Esophagus muscularis mucosa (tissue), 4 donors: ENCODE results near the gene FBN1. TPM values are rescaled to one million over a fixed set of nuclear protein-coding genes. Genes with fewer than 3 reads are reported as not detected.
A peak's percentile ranks its signal among the peaks of the same experiment; 100 is the strongest.

Experiments used
- DNase-seq: peaks from one replicate; pipeline ENCODE4 v3.0.0-alpha.2; 2017; ENCODE audit errors: extremely low spot score
- H3K27ac ChIP-seq, 4 donors: fragments of 200-600 bp; sonication (generic); replicated peaks in 1 of 4; 1 replicate in 3 of 4; 2 replicates in 1 of 4; pipeline ENCODE4 v1.5.1; 2016 to 2019; ENCODE audit warnings: mild to moderate bottlenecking in 1 of 4
- H3K27me3 ChIP-seq, 4 donors: fragments of 200-600 bp; sonication (generic); one replicate each; pipeline versions ENCODE4 v1.5.1 to v1.6.0; 2016 to 2019
- H3K36me3 ChIP-seq, 4 donors: fragments of 200-600 bp; sonication (generic); one replicate each; pipeline ENCODE4 v1.5.1; 2016 to 2019
- H3K4me1 ChIP-seq, 4 donors: fragments of 200-600 bp; sonication (generic); one replicate each; pipeline ENCODE4 v1.5.1; 2016 to 2019
- H3K4me3 ChIP-seq, 4 donors: fragments of 200-600 bp; sonication (generic); 1 replicate in 2 of 4; 2 replicates in 2 of 4; pipeline ENCODE4 v1.5.1; 2016 to 2019; ENCODE audit warnings: mild to moderate bottlenecking in 4 of 4, moderate library complexity in 1 of 4
- H3K9me3 ChIP-seq, 4 donors: fragments of 200-600 bp; sonication (generic); 1 replicate in 3 of 4; 2 replicates in 1 of 4; pipeline ENCODE4 v1.5.1; 2016 to 2019
- EP300 ChIP-seq: sonication (generic); formaldehyde crosslinking; IDR thresholded peaks from one replicate; pipeline ENCODE4 v1.6.1; 2017; ENCODE audit warnings: antibody characterized with exemption
- POLR2A ChIP-seq: fragments of 450-650 bp; IDR thresholded peaks from one replicate; pipeline ENCODE4 v1.6.1; 2017; ENCODE audit warnings: antibody characterized with exemption, moderate library complexity, mild to moderate bottlenecking, low read depth
- POLR2AphosphoS5 ChIP-seq, 2 donors: sonication (generic); formaldehyde crosslinking; IDR thresholded peaks; one replicate each; pipeline ENCODE4 v1.6.1; 2017; ENCODE audit warnings: antibody characterized with exemption in 2 of 2
- WGBS: methylation state at CpG from one replicate; pipeline ENCODE4 v1.1.5; 2018; 5-methylcytosine and 5-hydroxymethylcytosine counted together
- intact Hi-C: fragments of 100-400 bp; cut with DNase I; formaldehyde crosslinking; loops from one replicate; pipeline ENCODE4 v1.15.1; 2023
- total RNA-seq, 4 donors: library from RNA; depleted of rRNA; stranded (reverse); fragments of >200 nt; gene quantifications; one replicate each; pipeline versions ENCODE4 v1.1.0 to v1.2.1, GENCODE V29; 2016
- TF ChIP-seq, protein P1 (sequence below), 3 experiments: fragments of 200-600 bp in 2 of 3; fragments of 450-650 bp in 1 of 3; sonication (generic) in 2 of 3; IDR thresholded peaks; one replicate each; pipeline ENCODE4 v1.5.1; 2017 to 2019; ENCODE audit warnings: antibody characterized with exemption in 3 of 3, mild to moderate bottlenecking in 2 of 3, moderate library complexity in 1 of 3

Gene FBN1
- total RNA-seq, 4 donors from 2014 or later: 159 to 253 (median 226) TPM

GRCh38 chr15:48486228-48486627 lies 159.3 kb downstream of the FBN1 start:
- no peak for DNase-seq
- Histone ChIP-seq H3K27me3 (no peaks in the 10 kb centered on the region), H3K9me3 (no peaks in the 10 kb centered on the region), H3K27ac (peak overlapping the region in 2 of 4 donors; percentile 1 to 38), H3K4me1 (peaks cover 0 to 36% (median 22%) of the 10 kb centered on the region in 4 donors), H3K36me3 (peaks cover 36 to 93% (median 64%) of the 10 kb centered on the region in 4 donors), H3K4me3 (no peak overlapping the region)
- TF ChIP-seq EP300 (no peak), POLR2AphosphoS5 (IDR thresholded peaks at IDR 0.05) (no peak), POLR2A (no peak)
- TF ChIP-seq, protein P1, sequence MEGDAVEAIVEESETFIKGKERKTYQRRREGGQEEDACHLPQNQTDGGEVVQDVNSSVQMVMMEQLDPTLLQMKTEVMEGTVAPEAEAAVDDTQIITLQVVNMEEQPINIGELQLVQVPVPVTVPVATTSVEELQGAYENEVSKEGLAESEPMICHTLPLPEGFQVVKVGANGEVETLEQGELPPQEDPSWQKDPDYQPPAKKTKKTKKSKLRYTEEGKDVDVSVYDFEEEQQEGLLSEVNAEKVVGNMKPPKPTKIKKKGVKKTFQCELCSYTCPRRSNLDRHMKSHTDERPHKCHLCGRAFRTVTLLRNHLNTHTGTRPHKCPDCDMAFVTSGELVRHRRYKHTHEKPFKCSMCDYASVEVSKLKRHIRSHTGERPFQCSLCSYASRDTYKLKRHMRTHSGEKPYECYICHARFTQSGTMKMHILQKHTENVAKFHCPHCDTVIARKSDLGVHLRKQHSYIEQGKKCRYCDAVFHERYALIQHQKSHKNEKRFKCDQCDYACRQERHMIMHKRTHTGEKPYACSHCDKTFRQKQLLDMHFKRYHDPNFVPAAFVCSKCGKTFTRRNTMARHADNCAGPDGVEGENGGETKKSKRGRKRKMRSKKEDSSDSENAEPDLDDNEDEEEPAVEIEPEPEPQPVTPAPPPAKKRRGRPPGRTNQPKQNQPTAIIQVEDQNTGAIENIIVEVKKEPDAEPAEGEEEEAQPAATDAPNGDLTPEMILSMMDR (IDR thresholded peaks at IDR 0.05): no peak
- intact Hi-C loops: no loop called here
- 76% methylated on average over 2 of the region's 2 CpGs for WGBS

DNA sequence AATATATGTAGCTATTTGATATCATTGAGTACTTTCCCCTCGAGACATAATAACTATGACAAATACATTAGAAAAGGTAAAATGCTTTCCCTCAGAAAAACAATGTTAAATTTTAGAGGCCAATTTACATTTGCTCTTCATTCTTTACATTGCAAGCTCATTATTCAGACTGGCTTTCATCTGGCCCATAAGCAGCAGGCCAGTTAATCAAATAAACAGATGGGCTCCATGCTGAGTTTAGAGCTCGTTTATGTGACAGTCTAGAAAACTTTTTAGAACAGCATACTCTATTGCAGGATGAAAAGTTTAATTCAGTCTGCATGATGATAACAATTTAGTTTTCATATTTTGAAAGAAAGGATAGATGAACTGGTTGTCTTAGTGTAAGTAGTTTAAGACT lies 163.7 kb downstream of the FBN1 start:
- intact Hi-C loops: no loop called here
- peak overlapping the region; percentile 15 to 54 (median 32) for H3K27ac ChIP-seq
- H3K9me3 ChIP-seq: no peaks in the 10 kb centered on the region
- TF ChIP-seq POLR2A (no peak), POLR2AphosphoS5 (IDR thresholded peaks at IDR 0.05) (no peak), EP300 (no peak)
- TF ChIP-seq, protein P1 (IDR thresholded peaks at IDR 0.05): no peak
- no peak overlapping the region for H3K4me3 ChIP-seq
- peaks cover 0 to 27% (median 16%) of the 10 kb centered on the region in 4 donors for H3K4me1 ChIP-seq
- WGBS: 51% methylated on average over 2 of the region's 2 CpGs
- H3K36me3 ChIP-seq: peaks cover 16 to 83% (median 36%) of the 10 kb centered on the region in 4 donors
- no peaks in the 10 kb centered on the region for H3K27me3 ChIP-seq
- DNase-seq: no peak

- H3K4me1 ChIP-seq: peaks cover 0 to 27% (median 16%) of the 10 kb centered on the region in 4 donors
- no peaks in the 10 kb centered on the region for H3K9me3 ChIP-seq
- 93% methylated on average over 2 of the region's 2 CpGs for WGBS
- TF ChIP-seq EP300: no peak
- TF ChIP-seq, protein P1 (IDR thresholded peaks at IDR 0.05): no peak
- no peak for TF ChIP-seq POLR2A
- no peak for TF ChIP-seq POLR2AphosphoS5 (IDR thresholded peaks at IDR 0.05)
- H3K27me3 ChIP-seq: no peaks in the 10 kb centered on the region
- peak overlapping the region in 3 of 4 donors; percentile 2 to 28 (median 17) for H3K27ac ChIP-seq
- no peak for DNase-seq
- H3K4me3 ChIP-seq: no peak overlapping the region
- intact Hi-C loops: loop anchor here (10.0 kb wide), 1 partner anchor 165 kb away; the partner anchor contains the start of gene FBN1
- H3K36me3 ChIP-seq: peaks cover 6 to 63% (median 16%) of the 10 kb centered on the region in 4 donors
Measured at GRCh38 chr15:48479751-48480150, 165.8 kb downstream of the FBN1 start.

DNA sequence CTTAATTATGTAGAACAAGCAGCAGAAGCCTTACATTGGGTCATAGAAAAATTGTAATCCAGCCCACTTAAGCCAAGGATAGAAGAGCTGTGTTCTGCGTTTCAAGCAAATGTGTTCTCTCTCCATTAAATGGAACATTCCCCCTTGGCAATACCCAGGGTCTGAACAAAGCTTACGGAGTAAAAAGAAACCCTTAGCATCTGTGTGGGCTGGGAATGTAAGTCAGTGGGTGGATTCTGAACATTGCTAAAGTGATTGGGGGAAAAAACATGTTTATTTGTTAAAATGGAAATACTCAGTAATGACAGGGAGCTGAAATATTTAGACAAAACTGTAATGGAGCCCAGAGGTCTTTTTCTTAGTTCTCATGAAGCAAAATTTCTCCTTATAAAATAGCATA lies 166.9 kb downstream of the FBN1 start:
- Histone ChIP-seq H3K9me3 (no peaks in the 10 kb centered on the region), H3K4me1 (peaks cover 0 to 27% (median 16%) of the 10 kb centered on the region in 4 donors), H3K36me3 (peaks cover 10 to 62% (median 17%) of the 10 kb centered on the region in 4 donors), H3K4me3 (no peak overlapping the region), H3K27ac (peak overlapping the region in 3 of 4 donors; percentile 11 to 28 (median 13)), H3K27me3 (no peaks in the 10 kb centered on the region)
- intact Hi-C loops: loop anchor here (10.0 kb wide), 1 partner anchor 166 kb away; the partner anchor contains the start of gene FBN1
- 89% methylated on average over 2 of the region's 2 CpGs for WGBS
- TF ChIP-seq POLR2AphosphoS5 (IDR thresholded peaks at IDR 0.05): no peak
- DNase-seq: no peak

- H3K27ac ChIP-seq: peak overlapping the region; percentile 11 to 28 (median 14)
Measured at GRCh38 chr15:48477795-48478360, 167.6 kb downstream of the FBN1 start.

More at GRCh38 chr15:48477795-48478360, 167.6 kb downstream of the FBN1 start:
- 73% methylated on average over 6 of the region's 6 CpGs for whole genome bisulfite sequencing
- Histone ChIP-seq H3K4me1 (peaks cover 0 to 28% (median 16%) of the 10 kb centered on the region in 4 donors), H3K4me3 (no peak overlapping the region), H3K36me3 (peaks cover 14 to 62% (median 19%) of the 10 kb centered on the region in 4 donors), H3K9me3 (no peaks in the 10 kb centered on the region), H3K27me3 (no peaks in the 10 kb centered on the region)
- no peak for DNase-seq
- intact Hi-C loops: loop anchor here (10.0 kb wide), 1 partner anchor 167 kb away; the partner anchor contains the start of gene FBN1
- TF ChIP-seq EP300: no peak
- TF ChIP-seq POLR2A: no peak
- TF ChIP-seq POLR2AphosphoS5 (IDR thresholded peaks at IDR 0.05): no peak
- TF ChIP-seq, protein P1 (IDR thresholded peaks at IDR 0.05): no peak
